GM12873 (cell line): Measurements from ENCODE around the gene PRDM11.

ENCODE experiments used
- CTCF ChIP-seq: IDR thresholded peaks from 2 replicates; pipeline ENCODE4 v1.5.1; 2012; ENCODE audit warnings: low read depth, mild to moderate bottlenecking, moderate library complexity, low read length, control low read depth; ENCODE audit not compliant: insufficient read depth; ENCODE audit errors: missing control alignments

Gene PRDM11

GRCh38 chr11:45225961-45226871, 79.8 kb downstream of the PRDM11 start:
- TF ChIP-seq CTCF, result no peak

GRCh38 chr11:45226901-45227300, 80.5 kb downstream of the PRDM11 start:
- TF ChIP-seq CTCF, result no peak

- no peak for TF ChIP-seq CTCF
These were observed 81.4 kb downstream of the PRDM11 start for GRCh38 chr11:45227836-45228235.

GRCh38 chr11:45229401-45230020, 83.1 kb downstream of the PRDM11 start:
- no peak for TF ChIP-seq CTCF

- no peak for TF ChIP-seq CTCF
These were observed 86.1 kb downstream of the PRDM11 start for GRCh38 chr11:45232341-45233080.

GRCh38 chr11:45233121-45233803, 86.8 kb downstream of the PRDM11 start:
- peak; percentile 97 for TF ChIP-seq CTCF
